IPS DF 4.7 (cell line): Measurements from ENCODE around the gene CLDN22.

Experiments used
- DNase-seq: peaks from one replicate; pipeline ENCODE4 v3.0.0-alpha.2; 2013; ENCODE audit warnings: low spot score; ENCODE audit errors: extremely low read depth

The CLDN22 gene

DNA sequence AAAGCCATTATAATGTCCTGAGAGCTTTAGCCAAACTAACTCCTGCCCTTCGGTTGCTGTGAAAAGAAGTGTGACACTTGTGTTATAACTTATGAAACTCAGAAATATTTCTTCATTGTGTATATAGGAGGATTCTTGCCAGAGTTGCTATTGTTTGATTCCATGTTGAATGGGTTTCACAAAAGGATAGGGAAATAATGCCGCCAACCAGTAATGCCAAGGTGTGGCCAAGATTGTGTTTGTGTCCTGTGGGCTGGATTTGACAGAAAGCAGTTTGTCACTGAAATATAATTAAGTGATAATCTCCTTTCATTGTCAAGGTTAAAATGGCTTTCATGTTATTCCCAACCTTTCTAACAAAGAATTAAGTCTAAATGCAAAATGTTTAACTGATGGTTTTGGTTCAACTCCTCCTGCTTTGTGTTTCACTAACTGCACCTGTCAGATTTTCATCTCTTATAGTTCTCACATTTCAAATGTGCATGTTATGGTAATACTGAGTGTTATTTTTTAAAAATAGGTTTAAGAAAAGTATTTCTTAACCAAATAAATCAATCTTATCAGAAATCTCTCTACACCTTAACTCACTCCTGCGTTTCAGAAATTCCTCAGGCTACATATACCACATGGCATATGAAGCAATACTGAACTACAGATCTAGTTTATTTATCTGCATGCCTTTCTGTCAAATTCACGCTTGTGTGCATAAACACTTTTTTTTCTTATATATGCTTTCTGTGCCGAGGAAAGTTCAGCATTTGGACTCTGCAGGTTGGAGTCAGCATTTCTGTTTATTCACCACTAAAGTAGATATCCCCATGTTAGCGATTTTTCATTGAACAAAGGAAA, at the start of gene CLDN22:
TSS of gene CLDN22 (minus strand) at position 66 of the 849 bp plus-strand sequence. CDS start at position 8, 58 bp downstream.
- no peak for DNase-seq

DNA sequence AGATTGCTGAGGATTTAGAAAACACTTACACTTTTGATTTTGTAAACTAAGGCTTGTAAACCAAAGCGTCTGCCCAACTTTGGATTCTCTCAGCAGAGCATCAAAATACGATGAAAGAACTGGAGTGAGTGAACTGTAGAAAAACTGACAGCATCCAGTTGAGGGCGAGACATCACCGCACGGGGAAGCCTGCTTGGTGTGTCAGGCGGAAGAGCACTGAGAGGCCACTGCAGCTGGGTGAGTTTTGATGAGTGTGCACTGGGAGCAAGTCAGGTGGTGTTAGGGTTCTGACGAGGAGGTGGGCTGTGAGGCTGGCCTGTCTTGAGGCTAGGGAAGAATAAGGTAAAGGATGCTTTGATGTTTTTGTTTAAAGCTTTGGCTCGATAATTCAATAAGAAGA, 49.0 kb upstream of the CLDN22 start:
- no peak for DNase-seq

DNA sequence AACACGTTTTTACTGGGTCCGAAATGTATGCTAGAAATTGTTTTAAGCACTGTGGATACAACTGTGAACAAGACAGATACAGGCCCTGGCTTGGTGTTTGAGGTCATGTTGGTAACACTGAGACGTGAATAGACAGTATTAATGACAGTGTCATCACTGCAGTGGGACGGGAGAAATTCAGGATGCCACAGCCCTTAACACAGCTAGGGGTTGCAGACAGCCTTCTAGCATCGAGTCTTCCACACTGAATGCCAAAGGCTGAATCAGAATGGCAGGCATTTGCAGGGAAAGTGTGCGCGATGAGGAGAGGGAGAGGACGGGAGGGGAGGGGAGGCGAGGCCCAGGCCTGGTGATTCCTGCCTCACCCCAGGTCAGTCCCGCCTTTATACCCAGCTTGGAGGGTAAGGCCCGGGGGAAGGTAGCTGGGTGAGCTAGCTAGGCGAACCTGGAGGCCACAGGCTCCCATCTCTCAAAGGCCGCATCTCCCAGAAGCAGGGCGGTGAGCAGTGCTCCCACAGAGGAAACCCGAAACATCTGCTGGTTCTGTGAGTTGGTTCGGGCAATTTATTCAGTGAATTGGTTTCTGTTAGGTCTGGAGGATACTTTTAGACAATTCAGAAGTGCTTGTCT, 46.2 kb upstream of the CLDN22 start:
- no peak for DNase-seq

DNA sequence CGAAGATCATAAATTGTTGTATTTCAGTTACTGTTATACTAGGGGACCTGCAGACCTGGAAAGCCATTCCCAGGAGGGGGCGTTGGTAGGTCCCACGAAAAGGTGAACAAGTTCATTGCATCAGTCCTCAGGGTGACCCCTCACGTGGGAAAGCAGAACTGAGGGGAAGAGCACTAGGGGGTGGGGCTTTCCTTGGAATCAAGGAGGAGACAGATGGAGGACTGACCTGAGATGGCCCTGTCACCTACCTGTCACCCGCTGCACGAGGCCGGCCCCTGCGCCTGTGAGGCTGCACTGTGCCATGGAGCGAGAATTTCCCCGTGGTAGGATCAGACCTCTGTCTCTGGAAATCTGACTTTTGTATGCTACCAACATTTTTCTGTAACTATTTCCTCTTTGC, 43.9 kb upstream of the CLDN22 start:
- DNase-seq: no peak

DNA sequence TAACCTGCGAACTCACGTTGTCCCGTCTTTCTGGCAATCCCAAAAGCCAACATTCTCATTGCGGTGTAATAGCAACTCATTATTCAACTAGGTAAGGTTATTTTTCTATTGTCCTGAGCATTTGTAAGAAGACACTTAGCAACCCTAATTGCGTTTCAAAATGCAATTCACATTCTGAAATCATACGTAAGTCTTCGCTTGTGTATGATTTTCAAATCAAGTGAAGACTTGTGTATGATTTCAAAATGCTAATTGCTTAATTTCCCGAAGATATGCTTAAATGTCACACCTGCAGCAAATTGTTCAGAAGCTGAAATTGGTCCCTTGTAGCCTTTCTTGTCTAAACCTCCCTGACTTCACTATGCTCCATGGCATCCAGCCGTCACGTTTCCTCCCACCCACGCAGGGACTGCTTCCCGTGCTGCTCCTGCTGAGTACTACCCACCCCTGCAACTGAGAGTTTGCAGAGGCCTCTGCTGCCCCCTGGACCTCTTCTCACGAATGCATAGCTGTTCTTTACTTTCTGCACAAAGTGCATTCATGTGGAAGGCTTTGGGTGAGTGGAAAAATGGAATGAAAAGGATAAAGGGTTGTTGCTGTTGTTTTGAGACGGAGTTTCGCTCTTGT, 43.0 kb upstream of the CLDN22 start:
- DNase-seq: no peak

DNA sequence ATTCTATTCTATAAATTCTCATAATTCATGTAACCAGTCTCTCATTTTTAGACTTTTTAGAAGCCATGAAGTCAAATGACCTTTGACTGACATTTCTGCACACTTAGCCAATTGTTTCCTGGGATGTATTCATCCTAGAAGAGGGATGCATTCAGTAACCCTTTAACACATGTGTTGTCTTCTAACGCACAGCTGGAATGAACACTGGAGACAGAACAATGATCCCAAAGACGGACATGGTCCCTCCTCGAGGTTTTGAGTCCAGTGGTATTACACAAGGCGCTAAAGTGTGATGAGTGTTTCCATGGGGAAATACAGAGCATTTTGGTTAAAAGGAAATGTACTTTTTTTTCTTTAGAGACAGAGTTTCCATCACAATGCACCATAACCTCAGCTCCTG, 42.0 kb upstream of the CLDN22 start:
- DNase-seq: no peak

DNA sequence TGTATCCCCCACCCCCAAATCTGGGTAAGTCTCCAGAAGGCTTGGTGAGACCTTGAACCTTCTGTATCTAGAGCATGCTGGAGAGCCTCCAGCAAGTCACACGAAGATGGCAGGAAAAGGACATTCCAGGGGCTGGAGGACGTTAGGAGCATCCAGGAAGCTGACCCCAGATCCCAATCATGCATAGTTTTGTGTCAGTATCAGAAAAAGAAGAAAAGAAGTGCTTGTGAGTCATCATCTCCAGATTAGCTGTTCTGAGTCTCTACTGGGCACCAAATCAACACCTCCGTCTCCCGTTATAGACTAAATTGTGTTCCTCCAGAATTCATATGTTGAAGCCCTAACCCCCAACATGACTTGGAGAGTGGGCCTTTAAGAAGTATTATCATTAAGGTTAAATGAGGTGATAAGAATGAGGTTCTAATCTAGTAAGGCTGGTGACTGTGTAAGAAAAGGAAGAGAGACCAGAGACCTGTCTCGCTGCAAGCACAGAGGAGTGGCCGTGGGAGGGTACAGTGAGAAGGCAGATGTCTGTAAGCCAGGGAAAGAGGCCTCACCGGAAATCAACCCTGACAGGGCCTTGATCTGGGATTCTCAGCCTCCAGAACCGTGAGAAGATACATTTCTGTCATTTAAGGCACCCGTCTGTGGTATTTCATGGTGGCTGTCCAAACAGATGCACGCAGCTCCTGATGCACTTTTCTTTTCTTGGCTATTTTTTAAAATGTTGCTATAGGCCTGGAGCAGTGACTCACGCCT, 40.3 kb upstream of the CLDN22 start:
- DNase-seq: no peak

DNA sequence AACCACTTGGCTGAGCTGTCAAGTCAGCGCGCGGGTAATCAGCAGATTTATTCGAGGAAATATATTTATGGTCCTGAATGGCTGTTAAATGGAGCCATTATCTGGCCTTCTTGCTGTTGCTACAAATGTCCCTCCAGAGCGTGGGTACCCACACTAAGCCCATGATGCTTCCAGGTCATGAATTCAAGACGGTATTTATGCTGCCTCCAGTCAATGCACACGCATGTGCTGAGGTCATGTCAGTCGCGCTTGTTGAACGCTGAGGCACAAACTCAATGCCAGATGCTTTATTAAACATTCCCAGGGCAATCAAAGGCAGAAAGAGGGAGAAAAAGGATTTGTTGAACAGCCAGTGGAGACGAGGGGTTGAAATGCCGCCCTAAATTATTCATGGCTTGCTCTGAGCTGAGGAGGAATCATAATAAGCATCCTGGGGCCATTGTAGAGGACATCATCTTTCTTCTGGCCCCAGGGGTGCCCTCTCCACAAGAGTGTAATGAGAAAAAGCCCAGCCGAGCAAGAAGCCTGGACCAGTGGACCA, 38.2 kb upstream of the CLDN22 start:
- no peak for DNase-seq

DNA sequence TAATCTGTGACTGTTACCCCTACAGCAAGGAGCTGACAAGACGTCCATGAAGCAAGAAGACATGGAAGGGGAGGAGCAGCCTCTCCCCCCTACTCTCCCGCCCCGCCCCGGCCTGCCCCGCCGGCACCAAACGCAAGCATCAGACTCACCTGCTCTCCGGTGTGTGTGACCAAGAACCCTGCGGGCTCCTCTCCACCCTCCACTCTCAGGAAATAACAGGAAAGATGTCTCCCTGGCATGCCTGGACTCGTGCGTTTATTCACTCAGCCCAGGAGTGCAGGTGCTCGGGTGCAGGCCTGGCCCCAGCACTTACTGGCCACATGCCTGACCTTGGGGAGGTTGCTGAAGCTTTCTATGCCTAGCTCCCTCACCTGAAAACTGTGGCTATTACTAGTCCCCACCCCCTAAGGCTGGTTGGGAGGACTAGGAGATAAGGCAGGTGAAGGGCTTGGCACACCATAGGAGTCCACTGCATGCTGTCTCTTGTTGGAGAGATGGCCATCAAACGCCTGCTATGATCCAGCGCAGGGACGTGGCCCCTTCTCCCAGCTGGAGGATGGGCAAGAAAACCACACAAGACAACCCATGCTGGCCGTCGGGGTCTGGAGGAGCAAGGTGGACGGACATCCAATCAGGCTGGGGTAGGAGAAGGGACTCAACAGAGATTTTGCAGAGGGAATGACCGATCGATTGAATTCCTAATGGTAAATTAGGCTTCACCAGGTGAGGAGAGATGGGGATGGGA, 37.0 kb upstream of the CLDN22 start:
- no peak for DNase-seq

DNA sequence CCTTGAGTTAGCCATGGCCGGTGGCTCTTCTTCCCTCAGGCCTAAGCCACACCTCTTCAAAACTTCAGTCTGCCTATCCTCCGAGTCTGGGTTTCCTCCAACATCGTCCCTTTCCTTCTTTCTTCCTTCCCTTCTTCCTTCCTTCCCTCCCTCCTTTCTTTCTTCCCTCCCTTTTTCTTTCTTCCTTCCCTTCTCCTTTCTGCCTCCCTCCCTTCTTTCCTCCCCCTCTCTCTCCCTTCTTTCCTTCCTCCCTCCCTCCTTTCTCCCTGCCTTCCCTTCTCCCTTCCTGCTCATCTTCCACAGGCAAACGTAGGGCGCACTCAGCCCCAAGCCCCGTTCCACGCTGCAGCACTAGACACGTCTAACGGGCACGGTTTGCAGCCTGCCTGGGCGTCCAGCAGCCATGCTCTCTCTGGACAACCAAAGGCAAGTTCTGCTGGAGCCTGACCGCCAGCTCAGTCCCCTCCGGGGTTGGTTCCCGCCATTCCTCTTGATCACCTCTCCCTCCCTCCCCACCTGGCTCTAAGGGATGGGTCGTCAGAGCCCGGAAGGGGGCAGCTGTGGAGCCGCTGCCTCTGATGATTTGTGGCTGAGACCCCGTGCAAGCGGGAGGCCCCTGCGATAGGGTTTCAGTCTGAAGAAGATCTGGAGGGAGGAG, 36.2 kb upstream of the CLDN22 start:
- DNase-seq: no peak

DNA sequence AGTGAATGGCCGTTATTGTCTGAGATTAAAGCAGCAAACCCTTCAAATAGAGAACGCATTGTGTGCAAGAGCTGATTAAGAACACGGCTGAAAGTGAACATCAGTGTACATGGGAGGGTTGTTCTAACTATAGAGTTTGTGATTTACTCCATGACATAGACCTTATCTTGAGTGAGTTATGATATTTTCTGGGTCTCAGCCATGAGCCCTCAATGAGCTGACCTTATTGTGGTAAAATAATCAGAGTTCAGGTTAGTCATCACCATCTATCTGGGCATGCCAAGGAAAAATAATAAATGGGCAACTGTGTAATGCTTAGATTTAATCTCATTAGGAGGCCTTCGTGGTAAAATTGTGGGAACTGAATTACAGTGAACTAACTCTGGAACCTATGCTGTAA, 35.3 kb upstream of the CLDN22 start:
- DNase-seq: no peak

DNA sequence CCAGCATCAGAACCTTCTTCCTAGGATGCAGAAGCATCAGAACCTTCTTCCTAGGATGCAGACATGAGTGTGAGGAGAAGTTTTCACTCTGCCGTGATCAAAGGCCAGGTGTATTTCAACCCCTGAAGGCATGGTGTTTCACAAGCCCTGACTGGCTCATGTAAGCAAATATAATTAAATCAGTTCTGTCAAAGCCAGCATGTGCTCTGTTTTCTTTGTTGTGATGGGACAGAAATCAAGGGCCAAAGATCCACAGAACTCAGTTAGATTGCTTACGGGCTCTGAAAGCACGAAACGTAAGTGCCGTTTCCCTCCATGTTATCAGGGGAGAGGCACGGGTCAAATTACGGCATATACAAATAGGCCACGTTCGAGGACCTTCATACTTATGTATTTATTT, 34.1 kb upstream of the CLDN22 start:
- no peak for DNase-seq

DNA sequence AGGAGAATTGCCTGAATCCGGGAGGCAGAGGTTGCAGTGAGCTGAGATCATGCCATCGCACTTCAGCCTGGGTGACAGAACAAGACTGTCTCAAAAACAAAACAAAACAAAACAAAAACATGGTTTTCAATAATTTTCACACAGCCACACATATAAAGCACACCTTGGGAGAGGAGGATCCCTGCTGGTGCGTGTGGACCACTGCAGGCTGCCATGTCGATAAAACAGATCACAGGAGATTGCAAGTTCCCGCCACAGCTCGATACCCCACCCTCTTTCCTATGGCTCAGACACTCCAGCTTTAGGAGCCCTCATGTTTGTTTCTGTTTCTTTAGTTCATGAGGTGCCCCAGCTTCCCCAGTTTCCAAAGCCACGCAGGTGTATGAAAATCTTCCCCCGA, 33.5 kb upstream of the CLDN22 start:
- DNase-seq: no peak

DNA sequence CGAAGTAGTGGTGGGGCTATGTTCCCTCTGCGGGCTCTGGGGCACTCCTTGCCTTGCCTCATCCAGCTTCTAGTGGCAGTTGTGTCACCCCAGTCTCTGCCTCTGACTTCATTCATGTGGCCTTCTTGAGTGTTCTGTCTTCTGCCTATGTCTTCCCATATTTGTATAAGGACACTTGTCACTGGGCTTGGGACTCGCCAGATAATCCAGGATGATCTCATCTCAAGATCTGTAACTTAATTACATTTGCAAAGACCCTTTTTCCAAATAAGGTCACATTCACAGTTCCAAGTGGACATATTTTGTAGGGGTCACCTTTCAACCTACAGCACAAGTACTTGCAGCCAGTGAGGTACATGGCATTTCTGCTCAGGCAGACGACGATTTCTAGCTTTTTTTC, 32.5 kb upstream of the CLDN22 start:
- no peak for DNase-seq

DNA sequence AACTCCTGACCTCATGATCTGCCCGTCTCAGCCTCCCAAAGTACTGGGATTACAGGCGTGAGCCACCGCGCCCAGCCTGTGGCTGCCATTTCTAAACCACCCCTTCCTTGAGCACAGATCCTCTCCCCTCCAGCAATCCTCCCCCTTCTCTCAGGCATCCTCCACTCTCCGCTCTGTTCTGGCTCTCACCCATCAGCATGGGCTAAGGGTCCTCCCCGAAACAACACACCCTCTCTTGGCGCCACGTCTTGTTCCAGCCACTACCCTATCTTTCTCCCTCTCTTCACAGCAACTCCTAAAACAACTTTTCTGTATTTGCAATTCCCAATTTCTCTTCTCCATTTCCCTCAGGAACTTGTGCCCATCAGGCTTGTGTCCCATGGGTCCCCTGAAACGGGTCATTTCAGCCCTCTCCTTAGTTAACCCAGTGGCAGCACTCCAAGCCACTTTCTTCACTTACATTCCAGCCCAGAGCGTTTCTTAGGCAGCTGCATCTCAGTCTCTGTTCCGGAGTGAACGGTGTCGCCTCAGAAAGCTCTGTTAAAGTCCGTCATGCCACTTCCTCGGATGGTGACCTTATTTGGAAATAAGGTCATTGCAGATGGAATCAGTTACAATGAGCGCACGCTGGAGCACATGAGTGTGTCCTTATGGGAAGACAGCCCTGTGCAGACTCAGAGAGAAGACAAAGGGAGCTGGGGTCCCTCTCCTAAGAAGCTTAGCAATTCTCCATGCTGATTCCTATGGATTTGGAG, 30.4 kb upstream of the CLDN22 start:
- DNase-seq: no peak

DNA sequence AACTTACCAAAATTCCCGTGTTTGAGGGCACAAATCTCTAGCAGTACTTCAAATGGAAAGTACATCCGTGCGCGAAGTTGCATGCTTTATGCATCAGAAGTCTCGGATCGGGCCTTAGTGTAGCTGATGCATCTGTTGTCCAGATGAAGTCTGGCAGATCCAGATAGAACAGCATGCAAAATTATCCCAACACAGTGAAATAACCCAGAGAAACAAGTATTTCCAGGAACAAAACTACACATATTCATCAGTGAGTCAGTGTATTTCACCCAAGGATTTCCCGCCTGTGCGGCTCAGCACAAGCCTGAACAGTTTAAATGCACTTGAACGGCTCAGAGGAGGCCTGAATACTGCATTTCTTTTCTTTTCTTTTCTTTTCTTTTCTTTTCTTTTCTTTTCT, 29.6 kb upstream of the CLDN22 start:
- DNase-seq: no peak

DNA sequence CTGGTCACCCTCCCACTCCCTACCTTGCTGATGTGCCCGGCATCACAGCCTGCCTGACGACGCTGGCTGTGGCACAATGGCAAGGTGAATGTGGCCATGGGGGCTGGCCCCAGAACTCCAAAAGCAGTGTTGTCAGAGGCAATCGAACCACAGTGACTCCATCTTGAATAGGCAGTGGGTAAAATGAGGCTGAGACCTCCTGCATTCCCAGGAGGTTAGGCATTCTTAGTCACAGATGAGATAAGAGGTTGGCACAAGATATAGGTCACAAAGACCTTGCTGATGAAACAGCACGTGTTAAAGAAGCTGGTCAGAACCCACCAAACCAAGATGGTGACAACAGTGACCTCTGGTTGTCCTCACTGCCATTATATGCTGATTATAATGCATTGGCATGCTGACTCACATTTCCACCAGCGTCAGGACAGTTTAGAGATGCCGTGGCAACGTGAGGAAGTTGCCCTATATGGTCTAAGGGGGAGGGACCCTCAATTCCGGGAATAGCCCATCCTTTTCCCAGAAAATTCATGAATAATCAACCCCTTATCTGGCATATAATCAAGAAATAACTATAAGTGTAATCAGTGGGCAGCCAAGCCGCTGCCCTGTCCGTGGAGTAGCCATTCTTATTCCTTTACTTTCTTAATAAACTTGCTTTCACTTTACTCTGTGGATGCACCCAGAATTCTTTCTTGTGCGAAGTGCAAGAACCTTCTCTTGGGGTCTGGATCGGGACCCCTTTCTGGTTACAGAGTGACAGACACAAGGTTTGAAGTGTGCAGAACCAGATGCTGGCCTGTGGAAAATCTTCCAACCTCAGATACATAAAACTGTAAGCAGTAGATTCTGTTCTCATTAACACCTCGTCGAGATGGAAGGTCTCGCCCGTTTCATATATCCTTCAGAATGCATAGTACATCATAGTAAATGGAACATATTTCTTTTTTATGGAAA, 28.9 kb upstream of the CLDN22 start:
- no peak for DNase-seq

DNA sequence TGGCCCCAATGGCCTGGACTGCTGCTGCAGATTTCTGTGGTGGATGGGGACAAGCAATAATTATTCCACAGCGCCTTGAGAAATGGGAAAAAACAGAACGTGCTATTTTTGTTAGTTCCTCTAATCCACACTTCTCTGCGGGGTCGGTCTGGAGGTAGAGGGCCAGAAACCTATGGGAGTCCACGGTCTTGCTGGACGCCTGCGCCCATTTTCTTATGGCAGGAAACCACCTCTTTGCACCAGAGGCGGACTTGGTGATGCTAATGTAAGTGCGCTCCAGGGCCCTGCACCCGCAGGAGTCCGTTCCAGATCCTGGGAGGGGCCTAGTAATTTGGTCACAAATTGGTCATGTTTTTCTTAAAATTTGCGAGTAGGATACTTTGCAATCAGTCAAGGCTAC, 28.1 kb upstream of the CLDN22 start:
- no peak for DNase-seq
